H9 (cell line): ENCODE results near the gene MED22. TPM values are rescaled to one million over a fixed set of nuclear protein-coding genes. Genes with fewer than 3 reads are reported as not detected.

Experiments used
- DNase-seq: peaks from one replicate; pipeline ENCODE4 v3.0.0-alpha.2; 2017
- H2AFZ ChIP-seq: one replicate; pipeline ENCODE4 v1.6.1; 2013; ENCODE audit warnings: mild to moderate bottlenecking, low read length, control low read depth, moderate library complexity
- H2AK5ac ChIP-seq: 2 replicates; pipeline ENCODE4 v1.6.1; 2013; ENCODE audit warnings: low read length, control low read depth, mixed read lengths; ENCODE audit not compliant: insufficient read length
- H2BK120ac ChIP-seq: one replicate; pipeline ENCODE4 v1.6.1; 2013; ENCODE audit warnings: low read depth, mild to moderate bottlenecking, low read length, control low read depth, inconsistent platforms; ENCODE audit not compliant: poor library complexity, severe bottlenecking
- H2BK12ac ChIP-seq: 2 replicates; pipeline ENCODE4 v1.6.1; 2013; ENCODE audit warnings: low read length, control low read depth, mixed read lengths, low read depth; ENCODE audit not compliant: insufficient read length
- H2BK15ac ChIP-seq: 2 replicates; pipeline ENCODE4 v1.6.1; 2013; ENCODE audit warnings: low read depth, low read length, control low read depth
- H2BK20ac ChIP-seq: one replicate; pipeline ENCODE4 v1.6.1; 2013; ENCODE audit warnings: low read depth, mild to moderate bottlenecking, low read length, control low read depth, inconsistent platforms; ENCODE audit not compliant: poor library complexity, severe bottlenecking
- H2BK5ac ChIP-seq: 2 replicates; pipeline ENCODE4 v1.6.1; 2013; ENCODE audit warnings: low read length, control low read depth, mixed read lengths; ENCODE audit not compliant: insufficient read length
- H3K14ac ChIP-seq: 2 replicates; pipeline ENCODE4 v1.6.1; 2013; ENCODE audit warnings: low read length, control low read depth; ENCODE audit not compliant: insufficient read depth
- H3K18ac ChIP-seq: 2 replicates; pipeline ENCODE4 v1.6.1; 2013; ENCODE audit warnings: low read depth, mild to moderate bottlenecking, mixed read lengths, low read length, control low read depth; ENCODE audit not compliant: insufficient read length
- H3K23ac ChIP-seq: 2 replicates; pipeline ENCODE4 v1.6.1; 2013; ENCODE audit warnings: low read length, control low read depth, mixed read lengths, low read depth; ENCODE audit not compliant: insufficient read length
- H3K23me2 ChIP-seq: 2 replicates; pipeline ENCODE4 v1.6.1; 2013; ENCODE audit warnings: low read depth, mild to moderate bottlenecking, mixed read lengths, low read length, control low read depth; ENCODE audit not compliant: insufficient read length, poor library complexity, severe bottlenecking
- H3K27ac ChIP-seq: 2 replicates; pipeline ENCODE4 v1.5.1; 2013; ENCODE audit warnings: low read length, control low read depth, mixed read lengths, low read depth; ENCODE audit not compliant: insufficient read length
- H3K27me3 ChIP-seq: 2 replicates; pipeline ENCODE4 v1.6.1; 2013; ENCODE audit warnings: low read length, control low read depth, inconsistent platforms; ENCODE audit not compliant: insufficient read depth
- H3K4ac ChIP-seq: 2 replicates; pipeline ENCODE4 v1.6.1; 2013; ENCODE audit warnings: low read depth, mild to moderate bottlenecking, control low read depth, inconsistent platforms, low read length, moderate library complexity
- H3K4me1 ChIP-seq: 2 replicates; pipeline ENCODE4 v1.6.1; 2013; ENCODE audit warnings: low read length, control low read depth, inconsistent platforms; ENCODE audit not compliant: insufficient read depth
- H3K4me2 ChIP-seq: 2 replicates; pipeline ENCODE4 v1.6.1; 2013; ENCODE audit warnings: low read length, control low read depth, mixed read lengths; ENCODE audit not compliant: insufficient read length, insufficient read depth
- H3K56ac ChIP-seq: 2 replicates; pipeline ENCODE4 v1.6.1; 2013; ENCODE audit warnings: low read depth, mild to moderate bottlenecking, mixed read lengths, low read length, control low read depth; ENCODE audit not compliant: insufficient read length
- H3K79me1 ChIP-seq: 2 replicates; pipeline ENCODE4 v1.6.1; 2013; ENCODE audit warnings: low read depth, mild to moderate bottlenecking, moderate library complexity, low read length, control low read depth, inconsistent platforms; ENCODE audit not compliant: insufficient read depth, poor library complexity, severe bottlenecking
- H3K79me2 ChIP-seq: 2 replicates; pipeline ENCODE4 v1.6.1; 2013; ENCODE audit warnings: low read length, control low read depth, inconsistent platforms; ENCODE audit not compliant: insufficient read depth
- H3K9ac ChIP-seq: 2 replicates; pipeline ENCODE4 v1.6.1; 2013; ENCODE audit warnings: low read length, control low read depth, mixed read lengths; ENCODE audit not compliant: insufficient read length; ENCODE audit errors: extremely low read depth
- H3K9me3 ChIP-seq: one replicate; pipeline ENCODE4 v1.6.1; 2013; ENCODE audit warnings: low read depth, low read length, inconsistent platforms; ENCODE audit not compliant: control insufficient read depth
- H3T11ph ChIP-seq: one replicate; pipeline ENCODE4 v1.6.1; 2013; ENCODE audit warnings: mild to moderate bottlenecking, low read length, control low read depth, inconsistent platforms
- H4K20me1 ChIP-seq: one replicate; pipeline ENCODE4 v1.6.1; 2013; ENCODE audit not compliant: control insufficient read depth, insufficient read length, insufficient read depth
- H4K5ac ChIP-seq: 2 replicates; pipeline ENCODE4 v1.6.1; 2013; ENCODE audit warnings: low read depth, mild to moderate bottlenecking, mixed read lengths, low read length, control low read depth; ENCODE audit not compliant: insufficient read length
- H4K8ac ChIP-seq: replicated peaks from 2 replicates; pipeline ENCODE4 v1.6.1; 2013; ENCODE audit warnings: low read length, control low read depth, mixed read lengths, low read depth; ENCODE audit not compliant: insufficient read length
- H4K91ac ChIP-seq: 2 replicates; pipeline ENCODE4 v1.6.1; 2013; ENCODE audit warnings: low read depth, mild to moderate bottlenecking, moderate library complexity, mixed read lengths, low read length, control low read depth; ENCODE audit not compliant: insufficient read length
- H3K27ac Mint-ChIP-seq, 3 experiments: 2 replicates in 2 of 3; 3 replicates in 1 of 3; pipeline ENCODE4 v1.8.0; 2020 to 2021; ENCODE audit warnings: mixed read lengths in 3 of 3, mild to moderate bottlenecking in 1 of 3, moderate library complexity in 1 of 3
- H3K27me3 Mint-ChIP-seq: 2 replicates; pipeline ENCODE4 v1.8.0; 2021; ENCODE audit warnings: low read depth, mild to moderate bottlenecking, moderate library complexity, mixed read lengths
- H3K36me3 Mint-ChIP-seq, 3 experiments: 2 replicates in 2 of 3; 3 replicates in 1 of 3; pipeline ENCODE4 v1.8.0; 2020 to 2021; ENCODE audit warnings: low read depth in 3 of 3, mixed read lengths in 3 of 3; ENCODE audit not compliant: insufficient read depth in 1 of 3
- H3K4me1 Mint-ChIP-seq, 2 experiments: 2 replicates each; pipeline ENCODE4 v1.8.0; 2020; ENCODE audit warnings: mixed read lengths in 2 of 2
- H3K4me3 Mint-ChIP-seq, 2 experiments: 2 replicates in 1 of 2; 3 replicates in 1 of 2; pipeline ENCODE4 v1.8.0; 2020 to 2021; ENCODE audit warnings: mild to moderate bottlenecking in 2 of 2, mixed read lengths in 2 of 2, moderate library complexity in 1 of 2
- H3K9me3 Mint-ChIP-seq, 2 experiments: 2 replicates in 1 of 2; 3 replicates in 1 of 2; pipeline ENCODE4 v1.8.0; 2020; ENCODE audit warnings: mild to moderate bottlenecking in 2 of 2, mixed read lengths in 2 of 2, moderate library complexity in 1 of 2
- WGBS: extraction: QIAGEN DNeasy Blood & Tissue Kit; methylation state at CpG from one replicate; pipeline ENCODE4 v1.1.7; 2013; ENCODE audit warnings: missing lambda C conversion rate, low lambda C conversion rate, mixed read lengths; ENCODE audit not compliant: insufficient read length; ENCODE audit errors: extremely low coverage; 5-methylcytosine and 5-hydroxymethylcytosine counted together
- total RNA-seq: library from RNA; stranded (reverse); gene quantifications from 2 replicates; pipeline ENCODE4 v1.2.1, GENCODE V29; 2021
- TF ChIP-seq, protein P1 (sequence below): fragments of 200-600 bp; sonication (generic); conservative IDR thresholded peaks from 3 replicates; pipeline ENCODE4 v1.8.0; 2021; ENCODE audit warnings: antibody characterized with exemption, mild to moderate bottlenecking

MED22 gene
- total RNA-seq, 1 experiment from 2014 or later: 60.1 TPM

DNA sequence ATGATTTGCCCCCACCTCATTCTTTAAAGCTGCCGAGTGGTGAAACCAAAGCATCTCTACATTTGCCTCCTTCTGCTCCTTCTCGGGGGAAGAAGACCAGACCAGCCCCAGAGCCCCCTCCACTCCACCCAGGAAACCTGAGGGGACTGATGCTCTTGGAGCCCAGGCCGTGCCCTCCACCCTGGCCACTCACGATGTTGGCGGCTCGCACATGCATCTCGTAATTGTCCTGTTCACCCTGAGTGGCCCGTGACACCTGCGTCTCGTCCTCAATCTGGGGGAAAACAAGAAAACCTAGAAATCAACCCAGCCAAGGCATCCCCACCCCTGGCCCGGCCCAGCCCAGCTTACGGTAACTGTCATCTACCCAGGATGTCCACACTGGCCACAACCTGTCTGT lies 3.0 kb downstream of the MED22 start:
- Histone ChIP-seq H2BK20ac (no peak overlapping the region), H3K56ac (no peak overlapping the region), H2AK5ac (no peak overlapping the region), H2BK5ac (no peak overlapping the region), H3T11ph (no peak overlapping the region), H3K9me3 (no peaks in the 10 kb centered on the region), H3K4me2 (no peak overlapping the region), H3K27me3 (no peaks in the 10 kb centered on the region), H4K8ac (no peak overlapping the region), H3K23me2 (peaks cover 5% of the 10 kb centered on the region), H4K91ac (no peak overlapping the region), H3K4me1 (no peaks in the 10 kb centered on the region; the same call in 1 of the 2 replicates), H3K18ac (no peak overlapping the region), H3K9ac (no peak overlapping the region), H3K27ac (no peak overlapping the region), H4K20me1 (no peaks in the 10 kb centered on the region), H4K5ac (no peak overlapping the region), H3K79me1 (peaks cover 10% of the 10 kb centered on the region), H2BK12ac (no peak overlapping the region), H3K79me2 (peaks cover 13% of the 10 kb centered on the region; the same call in 1 of the 2 replicates), H3K4ac (no peak overlapping the region), H3K23ac (no peak overlapping the region), H3K14ac (no peak overlapping the region), H2BK120ac (no peak overlapping the region), H2BK15ac (no peak overlapping the region), H2AFZ (no peak overlapping the region)
- Mint-ChIP-seq H3K27me3 (no peaks in the 10 kb centered on the region), H3K27ac (no peak overlapping the region), H3K4me1 (peaks cover 20 to 27% of the 10 kb centered on the region in 2 experiments), H3K36me3 (peaks cover 65 to 88% (median 85%) of the 10 kb centered on the region in 3 experiments), H3K4me3 (no peak overlapping the region), H3K9me3 (peaks cover 0 to 3% of the 10 kb centered on the region in 2 experiments; a peak in 1 of 5 replicates)
- TF ChIP-seq, protein P1, sequence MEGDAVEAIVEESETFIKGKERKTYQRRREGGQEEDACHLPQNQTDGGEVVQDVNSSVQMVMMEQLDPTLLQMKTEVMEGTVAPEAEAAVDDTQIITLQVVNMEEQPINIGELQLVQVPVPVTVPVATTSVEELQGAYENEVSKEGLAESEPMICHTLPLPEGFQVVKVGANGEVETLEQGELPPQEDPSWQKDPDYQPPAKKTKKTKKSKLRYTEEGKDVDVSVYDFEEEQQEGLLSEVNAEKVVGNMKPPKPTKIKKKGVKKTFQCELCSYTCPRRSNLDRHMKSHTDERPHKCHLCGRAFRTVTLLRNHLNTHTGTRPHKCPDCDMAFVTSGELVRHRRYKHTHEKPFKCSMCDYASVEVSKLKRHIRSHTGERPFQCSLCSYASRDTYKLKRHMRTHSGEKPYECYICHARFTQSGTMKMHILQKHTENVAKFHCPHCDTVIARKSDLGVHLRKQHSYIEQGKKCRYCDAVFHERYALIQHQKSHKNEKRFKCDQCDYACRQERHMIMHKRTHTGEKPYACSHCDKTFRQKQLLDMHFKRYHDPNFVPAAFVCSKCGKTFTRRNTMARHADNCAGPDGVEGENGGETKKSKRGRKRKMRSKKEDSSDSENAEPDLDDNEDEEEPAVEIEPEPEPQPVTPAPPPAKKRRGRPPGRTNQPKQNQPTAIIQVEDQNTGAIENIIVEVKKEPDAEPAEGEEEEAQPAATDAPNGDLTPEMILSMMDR: no peak
- no peak for DNase-seq
- WGBS: no CpG with 5 or more reads among the region's 12 CpGs
